HG03442 (cell line): Measurements from ENCODE around the gene PNPLA5.

Experiments used
- ATAC-seq: cut with Tn5 transposase; IDR thresholded peaks from one replicate; pipeline ENCODE4 v1.9.1; 2021; ENCODE audit warnings: mild to moderate bottlenecking, moderate library complexity; ENCODE audit not compliant: unreplicated experiment

Gene PNPLA5

GRCh38 chr22:43858156-43858895, 33.5 kb downstream of the PNPLA5 start:
- ATAC-seq, result no peak

GRCh38 chr22:43857367-43857766, 34.4 kb downstream of the PNPLA5 start:
- ATAC-seq, result no peak

- ATAC-seq, result no peak
These were observed 36.4 kb downstream of the PNPLA5 start for GRCh38 chr22:43855431-43855830.

- ATAC-seq, result no peak
These were observed 37.0 kb downstream of the PNPLA5 start for GRCh38 chr22:43854786-43855271.

GRCh38 chr22:43854121-43854785, 37.6 kb downstream of the PNPLA5 start:
- ATAC-seq, result no peak

GRCh38 chr22:43853328-43853931, 38.4 kb downstream of the PNPLA5 start:
- no peak for ATAC-seq

- ATAC-seq, result no peak
These were observed 39.1 kb downstream of the PNPLA5 start for GRCh38 chr22:43852573-43853327.

GRCh38 chr22:43851979-43852307, 39.9 kb downstream of the PNPLA5 start:
- ATAC-seq, result no peak

- ATAC-seq, result no peak
These were observed 40.5 kb downstream of the PNPLA5 start for GRCh38 chr22:43851058-43851978.

- no peak for ATAC-seq
These were observed 41.3 kb downstream of the PNPLA5 start for GRCh38 chr22:43850529-43850928.

GRCh38 chr22:43849731-43850130, 42.1 kb downstream of the PNPLA5 start:
- no peak for ATAC-seq

- ATAC-seq, result no peak
These were observed 43.2 kb downstream of the PNPLA5 start for GRCh38 chr22:43848366-43849171.

GRCh38 chr22:43847376-43848289, 44.2 kb downstream of the PNPLA5 start:
- no peak for ATAC-seq

GRCh38 chr22:43846966-43847365, 44.8 kb downstream of the PNPLA5 start:
- no peak for ATAC-seq

- no peak for ATAC-seq
These were observed 45.8 kb downstream of the PNPLA5 start for GRCh38 chr22:43845981-43846380.

GRCh38 chr22:43844560-43845545, 47.0 kb downstream of the PNPLA5 start:
- ATAC-seq, result no peak
